Astrocyte of the spinal cord (primary cell): ENCODE results near the gene NRXN2.

ENCODE experiments used
- DNase-seq: peaks from one replicate; pipeline ENCODE4 v3.0.0; 2011; ENCODE audit warnings: low read depth, low spot score
- H3K4me3 ChIP-seq: 2 replicates; pipeline ENCODE4 v1.5.1; 2011; ENCODE audit warnings: low read depth, mild to moderate bottlenecking, low read length, moderate library complexity
- CTCF ChIP-seq: IDR thresholded peaks from 2 replicates; pipeline ENCODE4 v1.5.1; 2012; ENCODE audit warnings: low read depth, mild to moderate bottlenecking, low read length, inconsistent platforms
- in situ Hi-C: cut with HindIII; loops from 2 replicates; pipeline ENCODE4 v1.10.0; 2017; ENCODE audit warnings: low sequenced_read_pairs

NRXN2 gene

GRCh38 chr11:64560941-64561340 is 162.1 kb downstream of the NRXN2 start:
- TF ChIP-seq CTCF, result no peak
- no peak overlapping the region for H3K4me3 ChIP-seq
- in situ Hi-C loops, result no loop called here
- DNase-seq, result no peak

GRCh38 chr11:64560139-64560771 is 162.7 kb downstream of the NRXN2 start:
- no peak for DNase-seq
- TF ChIP-seq CTCF, result no peak
- in situ Hi-C loops, result no loop called here
- H3K4me3 ChIP-seq, result no peak overlapping the region

GRCh38 chr11:64559351-64560138 is 163.5 kb downstream of the NRXN2 start:
- in situ Hi-C loops, result no loop called here
- H3K4me3 ChIP-seq, result no peak overlapping the region
- no peak for TF ChIP-seq CTCF

GRCh38 chr11:64558869-64559268 is 164.1 kb downstream of the NRXN2 start:
- H3K4me3 ChIP-seq, result no peak overlapping the region
- no peak for DNase-seq
- in situ Hi-C loops, result no loop called here
- TF ChIP-seq CTCF, result no peak

More at GRCh38 chr11:64559351-64560138, 163.5 kb downstream of the NRXN2 start:
- DNase-seq, result no peak

- DNase-seq, result no peak
- in situ Hi-C loops, result no loop called here
- H3K4me3 ChIP-seq, result no peak overlapping the region
- no peak for TF ChIP-seq CTCF
Measured at GRCh38 chr11:64558065-64558745, 164.8 kb downstream of the NRXN2 start.

- no peak for TF ChIP-seq CTCF
- DNase-seq, result no peak
- in situ Hi-C loops, result no loop called here
- H3K4me3 ChIP-seq, result no peak overlapping the region
Measured at GRCh38 chr11:64556721-64557250, 166.2 kb downstream of the NRXN2 start.
